Activated CD8-positive, alpha-beta memory T cell treated with anti-CD3 and anti-CD28 coated beads for 36 hours (primary cell): Measurements from ENCODE around the gene PARG. TPM values are rescaled to one million over a fixed set of nuclear protein-coding genes. Genes with fewer than 3 reads are reported as not detected.

ENCODE experiments used
- CTCF ChIA-PET: fragments of 350-600 bp; sonication (Branson Sonifier 250); formaldehyde crosslinking; loops from one replicate; lab custom pipeline; 2021; ENCODE audit warnings: antibody characterized with exemption; lab: Charles Lee
- POLR2A ChIA-PET: fragments of 350-600 bp; sonication (Branson Sonifier 250); formaldehyde crosslinking; loops from one replicate; lab custom pipeline; 2021; ENCODE audit warnings: antibody characterized with exemption; lab: Charles Lee
- total RNA-seq, 2 experiments: library from RNA; stranded (reverse); gene quantifications; one replicate each; pipeline ENCODE4 v1.2.3, GENCODE V29; 2021

Gene PARG
- total RNA-seq, 2 experiments from 2014 or later = 33.1 to 36.5 TPM

DNA sequence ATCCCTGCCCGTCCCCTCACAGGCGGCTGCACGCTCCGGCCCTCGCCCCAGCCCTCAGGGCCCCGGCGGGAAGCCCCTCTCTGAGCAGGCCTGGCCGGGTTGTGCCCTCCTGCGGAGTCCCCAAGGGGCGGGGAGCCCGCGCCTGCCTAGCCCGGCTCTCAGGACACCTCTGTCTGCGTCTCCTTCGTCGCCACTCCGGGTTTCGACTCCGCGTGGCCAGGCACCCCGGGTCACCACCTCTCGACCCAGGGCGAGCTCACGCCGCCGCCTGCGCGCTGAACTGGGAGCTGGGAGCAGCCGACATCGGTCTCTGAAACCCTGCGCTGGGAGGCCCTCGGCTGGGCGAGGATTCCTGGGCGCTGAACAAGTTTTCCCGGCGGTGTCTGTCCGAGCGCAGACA lies 173.5 kb downstream of the PARG start:
- ChIA-PET POLR2A (no interaction called here), CTCF (no interaction called here)

Other genes starting within 250 kb of the PARG start
- gene OGDHL, start 179.7 kb downstream of the PARG start, total RNA-seq = under 1 TPM; 0.46 to 0.89 TPM
- 10 to 100 TPM; 20.0 to 20.7 TPM for gene TIMM23B, start within 50 bp of the PARG start, total RNA-seq
- gene AGAP6, start 46.4 kb upstream of the PARG start, total RNA-seq = 10 to 100 TPM; 15.1 to 15.3 TPM
- gene WASHC2A, start 125.9 kb upstream of the PARG start, total RNA-seq = 10 to 100 TPM; 28.8 to 33.0 TPM